Suprapubic skin (tissue), 4 donors: ENCODE results near the gene ADM5. TPM values are rescaled to one million over a fixed set of nuclear protein-coding genes. Genes with fewer than 3 reads are reported as not detected.

ENCODE experiments used
- DNase-seq, 2 donors: peaks; one replicate each; pipeline ENCODE4 v3.0.0-alpha.2; 2019; ENCODE audit warnings: low spot score in 2 of 2
- H3K27ac ChIP-seq: fragments of 200-600 bp; sonication (generic); one replicate; pipeline ENCODE4 v1.5.1; 2019
- H3K27me3 ChIP-seq: fragments of 200-600 bp; sonication (generic); one replicate; pipeline ENCODE4 v1.5.1; 2019
- H3K36me3 ChIP-seq: fragments of 200-600 bp; sonication (generic); one replicate; pipeline ENCODE4 v1.5.1; 2019
- H3K4me1 ChIP-seq: fragments of 200-600 bp; sonication (generic); one replicate; pipeline ENCODE4 v1.5.1; 2019
- H3K4me3 ChIP-seq: fragments of 200-600 bp; sonication (generic); one replicate; pipeline ENCODE4 v1.5.1; 2019; ENCODE audit warnings: mild to moderate bottlenecking
- H3K9me3 ChIP-seq: fragments of 200-600 bp; sonication (generic); one replicate; pipeline ENCODE4 v1.5.1; 2019
- CTCF ChIP-seq, 2 donors: fragments of 200-600 bp in 1 of 2; fragments of 450-650 bp in 1 of 2; sonication (generic) in 1 of 2; IDR thresholded peaks; one replicate each; pipeline ENCODE4 v1.5.1; 2016 to 2019; ENCODE audit warnings: antibody characterized with exemption in 2 of 2, mild to moderate bottlenecking in 1 of 2, moderate library complexity in 1 of 2
- EP300 ChIP-seq: sonication (generic); formaldehyde crosslinking; IDR thresholded peaks from one replicate; pipeline ENCODE4 v1.6.1; 2017; ENCODE audit warnings: antibody characterized with exemption
- POLR2A ChIP-seq, 2 donors: fragments of 450-650 bp; IDR thresholded peaks; one replicate each; pipeline ENCODE4 v1.6.1; 2017; ENCODE audit warnings: antibody characterized with exemption in 2 of 2, mild to moderate bottlenecking in 2 of 2, moderate library complexity in 2 of 2
- POLR2AphosphoS5 ChIP-seq, 3 donors: sonication (generic); formaldehyde crosslinking; IDR thresholded peaks; one replicate each; pipeline ENCODE4 v1.6.1; 2017; ENCODE audit warnings: antibody characterized with exemption in 3 of 3
- WGBS: methylation state at CpG from one replicate; pipeline ENCODE4 v1.1.5; 2018; 5-methylcytosine and 5-hydroxymethylcytosine counted together
- total RNA-seq, 4 donors: library from RNA; depleted of rRNA; stranded (reverse); fragments of >200 nt; gene quantifications; one replicate each; pipeline ENCODE4 v1.1.0, GENCODE V29; 2016

ADM5 gene
- total RNA-seq, 4 donors from 2014 or later: 1.8 to 7.6 (median 4.1) TPM

GRCh38 chr19:49710372-49710951 lies 21.1 kb downstream of the ADM5 start:
- Histone ChIP-seq H3K9me3 (no peaks in the 10 kb centered on the region), H3K27ac (no peak overlapping the region), H3K36me3 (no peaks in the 10 kb centered on the region), H3K4me1 (peaks cover 11% of the 10 kb centered on the region), H3K4me3 (no peak overlapping the region), H3K27me3 (no peaks in the 10 kb centered on the region)
- TF ChIP-seq EP300 (no peak), POLR2AphosphoS5 (IDR thresholded peaks at IDR 0.05) (no peak), POLR2A (IDR thresholded peaks at IDR 0.05) (no peak), CTCF (IDR thresholded peaks at IDR 0.05) (no peak)
- 89% methylated on average over 19 of the region's 20 CpGs for WGBS
- no peak for DNase-seq

GRCh38 chr19:49712397-49712859 lies 23.0 kb downstream of the ADM5 start:
- H3K4me1 ChIP-seq: peaks cover 11% of the 10 kb centered on the region
- H3K27me3 ChIP-seq: no peaks in the 10 kb centered on the region
- 39% methylated on average over 17 of the region's 20 CpGs for WGBS
- no peaks in the 10 kb centered on the region for H3K9me3 ChIP-seq
- no peak overlapping the region for H3K27ac ChIP-seq
- DNase-seq: no peak
- TF ChIP-seq CTCF (IDR thresholded peaks at IDR 0.05): no peak
- no peaks in the 10 kb centered on the region for H3K36me3 ChIP-seq
- H3K4me3 ChIP-seq: no peak overlapping the region

- Histone ChIP-seq H3K4me1 (peaks cover 11% of the 10 kb centered on the region), H3K27ac (peak overlapping the region; percentile 15), H3K9me3 (no peaks in the 10 kb centered on the region), H3K27me3 (no peaks in the 10 kb centered on the region), H3K4me3 (no peak overlapping the region), H3K36me3 (no peaks in the 10 kb centered on the region)
- WGBS: 61% methylated on average over 5 of the region's 8 CpGs
- no peak for TF ChIP-seq CTCF (IDR thresholded peaks at IDR 0.05)
- no peak for TF ChIP-seq POLR2AphosphoS5 (IDR thresholded peaks at IDR 0.05)
- no peak for TF ChIP-seq EP300
- no peak for TF ChIP-seq POLR2A (IDR thresholded peaks at IDR 0.05)
- no peak for DNase-seq
These were observed 23.9 kb downstream of the ADM5 start for GRCh38 chr19:49713236-49713845.

GRCh38 chr19:49716154-49716553 lies 26.8 kb downstream of the ADM5 start:
- TF ChIP-seq POLR2A (IDR thresholded peaks at IDR 0.05): no peak
- no peak for TF ChIP-seq POLR2AphosphoS5 (IDR thresholded peaks at IDR 0.05)
- no peak for TF ChIP-seq CTCF (IDR thresholded peaks at IDR 0.05)
- TF ChIP-seq EP300: no peak
- 78% methylated on average over 3 of the region's 3 CpGs for WGBS

GRCh38 chr19:49718511-49718910 lies 29.1 kb downstream of the ADM5 start:
- Histone ChIP-seq H3K9me3 (no peaks in the 10 kb centered on the region), H3K36me3 (no peaks in the 10 kb centered on the region), H3K27ac (no peak overlapping the region), H3K27me3 (no peaks in the 10 kb centered on the region), H3K4me3 (no peak overlapping the region), H3K4me1 (no peaks in the 10 kb centered on the region)
- 94% methylated on average over 8 of the region's 8 CpGs for WGBS
- DNase-seq: no peak
- no peak for TF ChIP-seq POLR2A (IDR thresholded peaks at IDR 0.05)

More at GRCh38 chr19:49716154-49716553, 26.8 kb downstream of the ADM5 start:
- H3K27ac ChIP-seq: no peak overlapping the region
- no peak for DNase-seq
- H3K4me1 ChIP-seq: peaks cover 11% of the 10 kb centered on the region
- H3K9me3 ChIP-seq: no peaks in the 10 kb centered on the region
- H3K27me3 ChIP-seq: no peaks in the 10 kb centered on the region
- no peaks in the 10 kb centered on the region for H3K36me3 ChIP-seq
- no peak overlapping the region for H3K4me3 ChIP-seq
